HepG2 (cell line): ENCODE data around the gene PRTN3. TPM values are rescaled to one million over a fixed set of nuclear protein-coding genes. Genes with fewer than 3 reads are reported as not detected.

ENCODE experiments used
- AKAP8 ChIP-seq: sonication (generic); formaldehyde crosslinking; IDR thresholded peaks from 2 replicates; pipeline ENCODE4 v1.5.1; 2020; ENCODE audit warnings: mild to moderate bottlenecking, missing genetic modification reagents
- HDAC2 ChIP-seq: sonication (generic); formaldehyde crosslinking; IDR thresholded peaks from 2 replicates; pipeline ENCODE4 v1.4.0; 2020; ENCODE audit warnings: missing genetic modification reagents
- HMGXB4 ChIP-seq, 2 experiments: sonication (generic) in 1 of 2; formaldehyde crosslinking in 1 of 2; IDR thresholded peaks; 2 replicates each; pipeline versions ENCODE4 v1.4.0 to v1.6.1; 2018 to 2020; ENCODE audit warnings: missing genetic modification reagents in 2 of 2, borderline replicate concordance in 1 of 2, low read depth in 1 of 2, mild to moderate bottlenecking in 1 of 2, missing biosample characterization in 1 of 2
- ISX ChIP-seq: sonication (generic); formaldehyde crosslinking; conservative IDR thresholded peaks from 2 replicates; pipeline ENCODE4 v1.5.0; 2020; ENCODE audit warnings: missing genetic modification reagents
- MIER2 ChIP-seq: IDR thresholded peaks from 2 replicates; pipeline ENCODE4 v1.6.1; 2016; ENCODE audit warnings: missing biosample characterization, missing genetic modification reagents
- MLXIP ChIP-seq: sonication (generic); formaldehyde crosslinking; IDR thresholded peaks from 2 replicates; pipeline ENCODE4 v1.9.0; 2021; ENCODE audit warnings: missing genetic modification reagents, borderline replicate concordance
- MTF1 ChIP-seq: sonication (generic); formaldehyde crosslinking; IDR thresholded peaks from 2 replicates; pipeline ENCODE4 v1.5.0; 2020; ENCODE audit warnings: missing genetic modification reagents
- MYPOP ChIP-seq: sonication (generic); formaldehyde crosslinking; IDR thresholded peaks from 2 replicates; pipeline ENCODE4 v1.8.1; 2023; ENCODE audit warnings: mild to moderate bottlenecking, moderate library complexity, missing genetic modification reagents
- NFRKB ChIP-seq: fragments of 450-650 bp; IDR thresholded peaks from 2 replicates; pipeline ENCODE4 v1.6.1; 2017
- PAWR ChIP-seq: sonication (generic); formaldehyde crosslinking; IDR thresholded peaks from 2 replicates; pipeline ENCODE4 v1.4.0; 2020; ENCODE audit warnings: missing genetic modification reagents, mild to moderate bottlenecking, borderline replicate concordance
- POLR2AphosphoS2 ChIP-seq: IDR thresholded peaks from 2 replicates; pipeline ENCODE4 v1.6.1; 2011; ENCODE audit warnings: low read depth, low read length, improper control_type of control experiment
- SMC3 ChIP-seq: IDR thresholded peaks from 2 replicates; pipeline ENCODE4 v1.6.1; 2011; ENCODE audit warnings: low read length, improper control_type of control experiment
- YY1 ChIP-seq: IDR thresholded peaks from 2 replicates; pipeline ENCODE4 v1.6.1; 2011; ENCODE audit warnings: low read length, low read depth, moderate library complexity, mild to moderate bottlenecking; ENCODE audit not compliant: insufficient read depth, insufficient replicate concordance
- ZMYM2 ChIP-seq: sonication (generic); formaldehyde crosslinking; IDR thresholded peaks from 2 replicates; pipeline ENCODE4 v1.8.0; 2022; ENCODE audit warnings: mild to moderate bottlenecking, missing genetic modification reagents
- ZNF138 ChIP-seq: sonication (generic); formaldehyde crosslinking; IDR thresholded peaks from 2 replicates; pipeline ENCODE4 v1.5.0; 2020; ENCODE audit warnings: mild to moderate bottlenecking, low read depth, missing genetic modification reagents
- ZNF230 ChIP-seq: sonication (generic); formaldehyde crosslinking; IDR thresholded peaks from 2 replicates; pipeline ENCODE4 v1.4.0; 2020; ENCODE audit warnings: mild to moderate bottlenecking, missing genetic modification reagents
- ZNF234 ChIP-seq: sonication (generic); formaldehyde crosslinking; conservative IDR thresholded peaks from 2 replicates; pipeline ENCODE4 v1.5.1; 2020; ENCODE audit warnings: mild to moderate bottlenecking, missing genetic modification reagents
- ZNF30 ChIP-seq: sonication (generic); formaldehyde crosslinking; IDR thresholded peaks from 2 replicates; pipeline ENCODE4 v1.5.0; 2020; ENCODE audit warnings: mild to moderate bottlenecking, missing genetic modification reagents
- ZNF580 ChIP-seq: IDR thresholded peaks from 2 replicates; pipeline ENCODE4 v1.6.1; 2016; ENCODE audit warnings: low read depth, borderline replicate concordance
- ZNF75D ChIP-seq: sonication (generic); formaldehyde crosslinking; IDR thresholded peaks from 2 replicates; pipeline ENCODE4 v1.8.1; 2023; ENCODE audit warnings: missing genetic modification reagents, mild to moderate bottlenecking, borderline replicate concordance
- ZNF878 ChIP-seq: sonication (generic); formaldehyde crosslinking; IDR thresholded peaks from 2 replicates; pipeline ENCODE4 v1.8.1; 2023; ENCODE audit warnings: mild to moderate bottlenecking, missing genetic modification reagents, moderate library complexity
- ZSCAN22 ChIP-seq: sonication (generic); formaldehyde crosslinking; IDR thresholded peaks from 2 replicates; pipeline ENCODE4 v1.4.0; 2020; ENCODE audit warnings: mild to moderate bottlenecking, missing genetic modification reagents
- polyA plus RNA-seq, 8 experiments: library from polyadenylated mRNA; depleted of rRNA in 3 of 8; stranded (reverse) in 7 of 8; unstranded in 1 of 8; fragments of >200 nt; fragmentation: Illumina TruSeq in 4 of 8; extraction: Trizol in 4 of 8; gene quantifications; 2 replicates each; pipeline versions ENCODE4 v1.2.1 to v1.2.3, GENCODE V29; 2011 to 2016; ENCODE audit warnings: low read depth in 4 of 8, missing spikeins in 1 of 8, mixed read lengths in 1 of 8; ENCODE audit not compliant: insufficient read depth in 1 of 8
- total RNA-seq, 5 experiments: library from RNA; depleted of rRNA; stranded (reverse); fragments of >200 nt; fragmentation: Illumina TruSeq; extraction: Trizol; gene quantifications; 2 replicates each; pipeline ENCODE4 v1.2.3, GENCODE V29; 2016; ENCODE audit warnings: low read depth in 1 of 5
- TF ChIP-seq, protein P1 (sequence below): IDR thresholded peaks from 2 replicates; pipeline ENCODE4 v1.6.1; 2016; ENCODE audit warnings: mild to moderate bottlenecking

The PRTN3 gene
- total and polyA plus RNA-seq, 2 of the 13 experiments (the other 11 are each of a cell fraction or from before 2014, with no cell fraction given) = not detected

DNA sequence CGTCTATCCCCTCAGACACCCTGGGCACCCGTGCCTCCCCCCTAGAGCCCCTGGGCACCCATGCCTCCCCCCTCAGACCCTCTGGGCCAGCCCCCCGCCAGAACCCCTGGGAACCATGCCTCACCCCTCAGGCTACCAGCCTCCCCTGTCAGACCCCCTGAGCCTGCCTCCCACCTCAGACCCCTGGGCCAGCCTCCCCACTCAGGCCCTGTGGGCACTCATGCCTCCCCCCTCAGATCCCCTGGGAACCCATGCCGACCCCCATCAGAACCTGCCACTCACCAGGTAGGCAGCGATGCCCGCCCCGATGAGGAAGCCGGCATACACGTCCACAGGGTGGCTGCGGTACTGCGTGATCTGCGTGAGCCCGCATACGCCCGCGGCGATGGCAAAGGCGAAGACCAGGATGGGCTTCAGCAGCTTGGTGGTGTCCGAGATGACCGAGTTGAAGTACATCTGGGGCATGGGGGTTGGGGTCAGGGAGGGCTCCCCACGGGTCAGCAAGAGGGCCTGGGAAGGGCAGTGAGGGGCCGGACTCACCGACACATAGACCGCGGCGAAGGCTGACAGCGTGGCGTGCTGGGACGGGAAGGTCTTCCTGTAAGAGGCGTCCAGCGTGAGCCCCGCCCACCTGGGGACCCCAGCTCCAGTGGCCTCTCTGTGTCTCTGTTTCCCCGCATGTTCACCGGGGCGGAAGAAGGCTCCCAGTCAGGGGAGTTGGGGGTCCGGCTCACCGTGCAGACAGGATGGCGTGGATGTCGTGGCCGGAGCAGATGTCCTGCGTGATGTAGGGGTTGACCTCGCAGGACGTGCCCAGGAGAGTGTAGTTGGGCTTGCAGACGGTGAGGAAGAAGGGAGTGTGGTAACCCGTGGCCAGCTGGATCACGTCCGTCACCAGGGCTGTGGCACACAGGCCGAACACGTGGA is 26.4 kb upstream of the PRTN3 start (continued):
- TF ChIP-seq, protein P1, sequence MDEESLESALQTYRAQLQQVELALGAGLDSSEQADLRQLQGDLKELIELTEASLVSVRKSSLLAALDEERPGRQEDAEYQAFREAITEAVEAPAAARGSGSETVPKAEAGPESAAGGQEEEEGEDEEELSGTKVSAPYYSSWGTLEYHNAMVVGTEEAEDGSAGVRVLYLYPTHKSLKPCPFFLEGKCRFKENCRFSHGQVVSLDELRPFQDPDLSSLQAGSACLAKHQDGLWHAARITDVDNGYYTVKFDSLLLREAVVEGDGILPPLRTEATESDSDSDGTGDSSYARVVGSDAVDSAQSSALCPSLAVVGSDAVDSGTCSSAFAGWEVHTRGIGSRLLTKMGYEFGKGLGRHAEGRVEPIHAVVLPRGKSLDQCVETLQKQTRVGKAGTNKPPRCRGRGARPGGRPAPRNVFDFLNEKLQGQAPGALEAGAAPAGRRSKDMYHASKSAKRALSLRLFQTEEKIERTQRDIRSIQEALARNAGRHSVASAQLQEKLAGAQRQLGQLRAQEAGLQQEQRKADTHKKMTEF (CRISPR knock-in tag) = no peak
- TF ChIP-seq ZSCAN22 (CRISPR knock-in tag) = peak; percentile 95
- TF ChIP-seq YY1 = no peak
- no peak for TF ChIP-seq ZNF878 (CRISPR knock-in tag)
- no peak for TF ChIP-seq ZMYM2 (CRISPR knock-in tag)
- TF ChIP-seq HDAC2 (CRISPR knock-in tag) = no peak
- no peak for TF ChIP-seq ZNF30 (CRISPR knock-in tag)
- TF ChIP-seq ISX (CRISPR knock-in tag) = no peak
- TF ChIP-seq HMGXB4 (CRISPR knock-in tag; IDR thresholded peaks at IDR 0.05; ENCODE audit: borderline replicate concordance in 1 of 2, low read depth in 1 of 2) = no peak
- no peak for TF ChIP-seq ZNF580 (CRISPR knock-in tag)
- no peak for TF ChIP-seq MTF1 (CRISPR knock-in tag)
- TF ChIP-seq MLXIP = no peak
- TF ChIP-seq ZNF230 (CRISPR knock-in tag) = no peak
- no peak for TF ChIP-seq NFRKB
- no peak for TF ChIP-seq MYPOP
- peak; percentile 96; the same call in 1 of the 2 replicates for TF ChIP-seq POLR2AphosphoS2
- peak; percentile 82; the same call in 1 of the 2 replicates for TF ChIP-seq AKAP8 (CRISPR knock-in tag)
- TF ChIP-seq MIER2 (CRISPR knock-in tag) = no peak
- TF ChIP-seq ZNF138 (CRISPR knock-in tag) = no peak
- no peak for TF ChIP-seq ZNF75D (CRISPR knock-in tag)
- TF ChIP-seq SMC3 = no peak
- TF ChIP-seq ZNF234 (CRISPR knock-in tag) = no peak
- TF ChIP-seq PAWR (CRISPR knock-in tag) = no peak
